Kidney capillary endothelial cell (primary cell): ENCODE results near the gene CGN.
A peak's percentile ranks its signal among the peaks of the same experiment; 100 is the strongest.
"Not testable (repeated sequence)": the region's sequence is repeated elsewhere in the genome, so short reads cannot be mapped to it uniquely, and the experiment has no call there.

ENCODE experiments used
- DNase-seq: peaks from one replicate; pipeline ENCODE4 v3.0.0-alpha.2; 2018; ENCODE audit warnings: low spot score

The CGN gene

DNA sequence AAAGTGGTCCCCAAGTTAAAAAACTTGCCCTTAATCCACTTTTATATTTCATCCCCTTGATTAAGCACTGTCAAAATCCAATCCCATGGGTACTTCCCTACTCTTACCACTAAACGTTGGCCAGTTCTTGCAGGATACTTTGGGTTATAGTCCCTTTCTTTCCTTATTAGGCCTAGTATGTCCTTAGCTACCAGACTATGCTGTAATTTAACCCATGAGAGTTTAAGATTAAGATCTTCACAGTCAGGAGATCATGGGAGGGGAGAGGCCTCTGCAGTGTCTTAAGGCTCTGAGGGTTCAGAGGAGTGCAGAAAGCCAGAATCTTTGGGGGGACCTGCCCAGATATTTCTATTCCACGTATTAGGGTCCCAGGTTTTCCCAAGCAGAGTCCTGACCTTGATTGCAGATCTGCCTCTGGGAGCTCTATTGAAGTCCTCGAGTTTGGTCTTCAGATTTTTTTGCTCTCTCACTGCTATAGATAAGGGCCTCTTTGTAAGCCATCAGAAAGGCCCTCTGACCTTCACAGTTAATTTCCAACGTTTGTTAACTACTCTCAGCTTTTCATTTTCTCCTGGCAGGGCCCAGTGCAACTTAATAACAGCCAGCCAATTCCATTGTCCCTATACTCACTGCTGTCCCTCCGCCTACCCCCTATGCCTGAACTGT, 9.0 kb upstream of the CGN start:
- DNase-seq, result no peak

DNA sequence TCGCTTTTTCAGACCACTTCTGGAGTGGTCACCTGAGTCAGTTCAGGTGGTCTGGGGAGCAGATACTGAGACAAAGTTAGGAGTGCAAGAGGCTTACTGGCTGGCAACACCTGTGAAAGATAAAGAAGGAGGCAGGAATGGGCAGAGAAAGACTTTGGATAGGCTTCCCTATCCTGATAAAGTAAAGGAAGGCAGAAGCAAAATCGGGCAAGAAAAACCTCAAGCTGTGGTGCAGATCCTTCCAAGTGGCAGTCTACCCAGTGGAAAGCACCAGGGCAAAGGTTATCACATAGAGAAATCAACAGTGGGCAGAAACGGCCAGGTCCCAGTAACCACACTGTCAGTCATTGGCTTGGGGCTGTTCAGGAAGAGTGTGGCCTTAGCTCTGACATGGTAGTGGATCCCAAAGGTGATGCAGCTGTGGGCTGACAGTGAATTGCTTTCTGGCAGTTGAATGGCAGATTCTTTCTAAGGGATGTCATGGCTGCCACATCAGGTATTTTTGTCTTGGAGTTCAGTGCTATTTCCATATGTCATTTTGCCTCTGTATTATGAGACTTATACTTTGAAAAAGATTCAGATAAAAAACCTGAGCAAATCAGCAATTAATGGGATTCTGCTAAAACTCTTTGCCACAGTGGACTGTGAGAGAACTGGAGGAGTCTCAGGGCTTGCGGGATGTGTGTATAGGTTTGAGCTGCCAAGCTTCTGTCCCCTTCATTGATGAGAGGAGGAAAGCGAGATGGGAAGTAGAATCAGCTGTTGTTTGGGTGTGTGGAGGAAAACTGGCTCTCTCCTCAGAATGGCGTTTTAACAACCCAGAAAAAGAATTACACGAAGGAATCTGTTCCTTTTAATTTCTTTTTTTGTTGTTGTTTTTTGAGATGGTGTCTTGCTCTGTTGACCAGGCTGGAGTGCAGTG, 8.1 kb upstream of the CGN start:
- DNase-seq, result no peak

- no peak for DNase-seq
Measured at GRCh38 chr1:151504252-151504651, 6.9 kb upstream of the CGN start.

GRCh38 chr1:151504759-151505158, 6.4 kb upstream of the CGN start:
- no peak for DNase-seq

- no peak for DNase-seq
Measured at GRCh38 chr1:151508833-151509232, 2.4 kb upstream of the CGN start.

GRCh38 chr1:151509350-151510019, 1.7 kb upstream of the CGN start:
- DNase-seq, result no peak

GRCh38 chr1:151510020-151510405, 1.2 kb upstream of the CGN start:
- DNase-seq, result no peak

DNA sequence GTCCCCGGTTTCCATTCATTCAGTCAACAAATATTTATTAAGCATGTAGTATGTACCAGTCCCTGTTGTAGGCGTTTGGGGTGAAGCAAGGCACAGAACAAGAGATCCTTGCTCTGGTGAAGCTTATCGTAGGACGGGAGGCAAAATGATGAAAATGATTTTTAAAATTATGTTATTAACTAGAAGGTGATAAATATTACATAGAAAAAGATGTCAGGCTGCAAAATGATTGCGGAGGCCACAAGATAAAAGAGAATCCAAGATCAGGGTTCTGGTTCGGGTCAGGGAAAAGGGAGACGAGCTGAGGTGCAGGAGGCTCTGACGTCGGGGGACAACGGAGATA, 602 bp upstream of the CGN start:
- no peak for DNase-seq

DNA sequence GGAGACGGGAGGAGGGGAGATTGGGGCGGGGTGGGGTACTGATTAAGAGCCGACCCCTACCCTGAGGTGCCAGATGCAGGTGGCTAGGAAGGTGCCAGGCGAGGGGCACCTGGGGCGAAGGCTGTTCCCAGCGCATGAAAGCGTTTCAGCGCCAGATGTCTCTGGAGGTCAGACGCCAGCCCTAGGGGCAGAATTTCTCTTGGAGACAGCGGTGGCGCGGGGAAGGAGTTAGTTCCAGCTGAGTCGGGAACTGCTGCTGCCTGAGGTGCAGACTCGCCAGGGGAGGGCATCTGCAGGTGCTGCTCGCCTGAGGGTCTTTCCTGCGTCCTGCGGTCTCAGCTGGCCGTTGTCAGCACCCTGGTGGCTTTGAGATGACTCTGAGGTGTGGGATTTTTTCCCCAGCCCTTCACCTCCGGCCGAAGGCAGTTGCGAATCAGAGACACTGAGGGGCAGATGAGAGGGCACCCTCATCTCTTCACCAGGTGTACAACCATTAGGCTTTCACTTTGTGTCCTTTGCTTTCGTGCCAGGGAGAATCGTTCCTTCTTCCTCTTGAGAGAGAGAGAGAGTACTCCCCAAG, 539 bp downstream of the CGN start:
- DNase-seq, result no peak

GRCh38 chr1:151512326-151512725, 1.1 kb downstream of the CGN start:
- DNase-seq, result no peak

DNA sequence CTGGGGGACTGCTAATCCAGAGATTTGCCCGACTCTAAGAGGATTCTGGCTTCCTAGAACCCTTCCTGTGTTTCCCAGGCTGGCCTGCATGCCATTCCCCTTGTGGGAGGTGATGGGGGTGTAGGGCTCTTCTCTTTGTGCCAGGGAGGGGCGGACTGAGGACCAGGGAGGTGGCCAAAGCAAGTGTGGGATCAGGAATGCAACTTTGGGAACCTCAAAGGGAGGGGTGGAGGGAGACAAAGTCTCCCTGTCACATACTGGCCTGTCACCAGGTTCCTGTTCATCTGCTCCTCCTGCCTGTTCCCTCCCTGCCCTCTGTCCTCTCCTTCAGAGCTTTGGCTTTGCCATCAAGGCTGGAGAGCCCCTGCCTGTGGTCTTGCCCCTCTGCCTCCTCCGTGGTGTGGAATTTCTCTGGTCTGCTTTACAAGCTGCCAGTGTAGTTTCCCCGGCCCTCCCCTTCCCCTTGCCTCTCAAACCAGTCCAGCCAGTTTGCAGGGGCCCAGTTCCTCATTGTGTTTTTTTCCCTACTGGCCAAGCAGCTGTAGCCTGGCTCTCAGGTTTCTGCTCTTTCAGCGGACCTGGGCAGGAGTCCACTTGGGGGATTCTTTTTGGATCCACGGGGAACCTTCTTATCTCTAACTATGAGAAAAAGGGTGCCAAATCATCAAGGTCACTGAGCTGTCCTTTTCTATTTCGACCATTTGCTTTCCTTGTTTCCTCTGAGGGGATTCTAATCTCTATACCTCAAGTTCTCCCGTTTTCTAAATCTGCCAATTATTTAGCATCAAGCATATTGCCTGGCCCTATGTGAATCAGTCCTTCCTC, 1.8 kb downstream of the CGN start:
- no peak for DNase-seq

DNA sequence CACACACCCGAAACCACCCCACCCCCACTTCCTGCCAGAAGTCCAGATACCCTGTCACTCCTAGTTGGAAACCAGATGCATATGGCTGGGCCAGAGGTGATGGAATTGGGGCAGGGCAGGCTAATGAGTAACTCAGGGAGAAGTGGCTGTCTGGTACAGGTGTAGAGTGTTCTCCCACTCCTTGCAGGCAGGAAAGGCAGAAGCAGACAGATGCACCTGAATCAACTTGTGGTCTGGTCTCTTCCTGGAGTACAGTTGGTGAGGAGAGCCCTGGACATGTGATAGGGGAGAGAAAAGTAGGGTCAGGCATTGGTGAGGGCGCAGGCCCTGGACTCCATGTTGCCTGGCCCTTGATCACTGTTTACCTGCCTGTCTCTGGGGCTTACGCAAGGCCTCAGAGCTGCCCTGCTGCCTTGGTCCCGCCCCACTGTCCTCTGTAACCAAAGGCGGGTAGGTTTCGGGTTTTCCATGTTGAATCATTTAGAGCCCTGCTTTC, 2.5 kb downstream of the CGN start:
- DNase-seq, result peak; percentile 46

- no peak for DNase-seq
Measured at GRCh38 chr1:151514366-151514765, 3.2 kb downstream of the CGN start.

GRCh38 chr1:151515265-151515664, 4.1 kb downstream of the CGN start:
- no peak for DNase-seq

- no peak for DNase-seq
Measured at GRCh38 chr1:151516031-151516511, 4.9 kb downstream of the CGN start.

- DNase-seq, result no peak
Measured at GRCh38 chr1:151518431-151518830, 7.2 kb downstream of the CGN start.

GRCh38 chr1:151518936-151519335, 7.7 kb downstream of the CGN start:
- no peak for DNase-seq

DNA sequence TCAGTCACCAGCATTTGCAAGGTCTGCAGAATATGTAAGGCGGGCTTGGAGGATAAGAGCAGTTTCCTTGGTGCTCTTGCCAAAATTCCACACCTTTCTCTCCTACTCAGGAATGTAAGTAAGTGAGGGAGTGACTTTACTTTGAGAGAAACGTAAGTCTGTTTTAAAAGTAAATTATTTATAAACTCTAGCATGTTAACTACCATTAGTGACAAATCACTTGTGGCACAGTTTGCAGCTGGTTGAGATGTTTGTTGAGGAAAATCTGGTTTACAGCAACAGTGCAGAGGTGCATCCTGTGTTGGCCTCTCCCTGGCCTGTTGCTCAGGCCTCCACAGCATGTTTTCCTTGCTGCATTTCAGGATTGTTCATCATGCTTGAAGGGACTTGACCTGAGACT, 8.5 kb downstream of the CGN start:
- DNase-seq, result no peak

DNA sequence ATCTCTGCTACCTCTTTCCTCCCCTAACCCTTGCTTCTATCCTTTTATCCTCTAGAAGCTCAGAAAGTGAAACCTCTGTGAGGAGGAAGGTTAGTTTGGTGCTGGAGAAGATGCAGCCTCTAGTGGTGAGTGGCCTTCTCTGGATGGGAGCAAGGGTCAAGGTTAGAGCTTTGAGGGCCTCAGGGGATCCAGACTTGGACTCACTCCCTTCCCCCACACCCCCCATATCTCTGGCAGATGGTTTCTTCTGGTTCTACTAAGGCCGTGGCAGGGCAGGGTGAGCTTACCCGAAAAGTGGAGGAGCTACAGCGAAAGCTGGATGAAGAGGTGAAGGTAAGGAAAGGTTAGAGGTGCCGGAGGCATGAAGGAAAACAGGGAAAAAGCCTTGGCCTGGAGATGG, 9.2 kb downstream of the CGN start:
- no peak for DNase-seq

DNA sequence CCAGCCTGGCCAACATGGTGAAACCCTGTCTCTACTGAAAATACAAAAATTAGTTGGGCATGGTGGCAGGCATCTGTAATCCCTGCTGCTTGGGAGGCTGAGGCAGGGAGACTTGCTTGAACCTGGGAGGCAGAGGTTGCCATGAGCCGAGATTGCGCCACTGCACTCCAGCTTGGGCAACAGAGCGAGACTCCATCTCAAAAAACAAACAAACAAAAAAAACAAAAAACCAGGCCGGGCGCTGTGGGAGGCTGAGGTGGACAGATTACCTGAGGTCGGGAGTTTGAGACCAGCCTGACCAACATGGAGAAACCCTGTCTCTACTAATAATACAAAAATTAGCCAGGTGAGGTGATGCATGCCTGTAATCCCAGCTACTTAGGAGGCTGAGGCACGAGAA, 11.2 kb downstream of the CGN start:
- DNase-seq, result not testable (repeated sequence)

- DNase-seq, result no peak
Measured at GRCh38 chr1:151523326-151523725, 12.1 kb downstream of the CGN start.

DNA sequence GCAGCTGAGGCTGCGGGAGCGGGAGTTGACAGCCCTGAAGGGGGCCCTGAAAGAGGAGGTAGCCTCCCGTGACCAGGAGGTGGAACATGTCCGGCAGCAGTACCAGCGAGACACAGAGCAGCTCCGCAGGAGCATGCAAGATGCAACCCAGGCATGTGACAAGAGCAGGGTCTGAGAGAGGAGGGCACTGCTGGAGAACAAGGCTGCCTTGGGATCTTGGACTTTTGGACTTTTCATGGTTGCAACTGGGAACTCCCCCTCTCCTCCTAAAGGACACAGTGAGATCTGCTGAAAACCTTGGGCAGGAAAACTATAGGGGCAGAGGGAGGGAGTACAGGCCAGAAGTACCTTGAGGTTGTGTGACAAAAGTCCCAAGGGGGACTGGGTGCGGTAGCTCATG, 13.5 kb downstream of the CGN start:
- no peak for DNase-seq
